SK-N-SH (cell line): ENCODE results near the gene TEAD2.

Experiments
- CTCF ChIP-seq: fragments of 200-600 bp; sonication (generic); IDR thresholded peaks from 2 replicates; pipeline ENCODE4 v1.6.1; 2017; ENCODE audit warnings: antibody characterized with exemption, mild to moderate bottlenecking, moderate library complexity
- EP300 ChIP-seq, 2 experiments: IDR thresholded peaks; 2 replicates each; pipeline versions ENCODE4 v1.4.0 to v1.6.1; 2012; ENCODE audit warnings: borderline replicate concordance in 1 of 2, low read depth in 1 of 2, low read length in 1 of 2
- JUND ChIP-seq: IDR thresholded peaks from 2 replicates; pipeline ENCODE4 v1.4.0; 2012

DNA sequence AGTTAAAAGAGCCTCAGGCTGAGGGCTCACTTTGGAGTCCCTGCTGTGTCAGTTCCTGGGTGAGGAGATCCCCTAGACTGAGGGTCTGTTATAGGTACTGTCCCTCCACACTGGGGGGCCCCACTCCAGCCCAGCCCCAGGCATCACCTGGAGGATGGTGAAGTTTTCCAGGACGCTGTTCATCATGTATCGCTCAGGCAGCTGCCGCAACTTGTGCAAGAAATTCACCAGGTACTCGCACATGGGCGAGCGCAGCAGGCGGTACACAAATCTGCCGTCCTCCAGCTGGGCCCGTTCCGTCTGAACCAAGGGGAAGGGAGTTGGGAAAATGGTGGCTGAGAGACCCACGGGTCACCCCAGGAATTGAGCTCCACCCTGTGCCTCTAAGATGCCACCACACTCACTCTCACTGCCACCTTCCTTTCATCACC, 19.9 kb downstream of the TEAD2 start:
- TF ChIP-seq JUND = no peak
- TF ChIP-seq CTCF = no peak
- no peak for TF ChIP-seq EP300 (IDR thresholded peaks at IDR 0.05; ENCODE audit: borderline replicate concordance in 1 of 2, low read depth in 1 of 2, low read length in 1 of 2)
